Gastrocnemius medialis (tissue), 4 donors: ENCODE measurements around the gene TMEM181. TPM values are rescaled to one million over a fixed set of nuclear protein-coding genes. Genes with fewer than 3 reads are reported as not detected.

Source experiments
- ATAC-seq, 2 donors: fragments of 150-250 bp; one replicate each; pipeline ENCODE4 v1.9.1; 2016
- DNase-seq, 2 donors: peaks; one replicate each; pipeline ENCODE4 v3.0.0-alpha.2; 2019
- H3K27ac ChIP-seq, 4 donors: fragments of 200-600 bp; sonication (generic); 1 replicate in 1 of 4; 2 replicates in 3 of 4; pipeline ENCODE4 v1.5.1; 2016 to 2018; ENCODE audit warnings: mild to moderate bottlenecking in 2 of 4, moderate library complexity in 1 of 4
- H3K27me3 ChIP-seq, 3 donors: fragments of 200-600 bp; sonication (generic) in 2 of 3; 1 replicate in 1 of 3; 2 replicates in 2 of 3; pipeline versions ENCODE4 v1.5.1 to v1.6.0; 2016 to 2019; ENCODE audit warnings: mild to moderate bottlenecking in 1 of 3, moderate library complexity in 1 of 3
- H3K36me3 ChIP-seq, 2 donors: fragments of 200-600 bp; sonication (generic) in 1 of 2; one replicate each; pipeline ENCODE4 v1.5.1; 2017 to 2018
- H3K4me1 ChIP-seq, 2 donors: fragments of 200-600 bp; sonication (generic) in 1 of 2; one replicate each; pipeline ENCODE4 v1.5.1; 2016 to 2017; ENCODE audit warnings: mild to moderate bottlenecking in 2 of 2
- H3K4me3 ChIP-seq, 4 donors: fragments of 200-600 bp; sonication (generic) in 3 of 4; 1 replicate in 1 of 4; 2 replicates in 3 of 4; pipeline ENCODE4 v1.5.1; 2016 to 2019; ENCODE audit warnings: mild to moderate bottlenecking in 2 of 4
- H3K9me3 ChIP-seq, 3 donors: fragments of 200-600 bp; sonication (generic) in 2 of 3; 1 replicate in 1 of 3; 2 replicates in 2 of 3; pipeline ENCODE4 v1.5.1; 2016 to 2019
- CTCF ChIP-seq, 5 experiments: fragments of 450-650 bp in 3 of 5; fragments of 200-600 bp in 2 of 5; sonication (generic) in 2 of 5; IDR thresholded peaks in 4 of 5; conservative IDR thresholded peaks in 1 of 5; 1 replicate in 4 of 5; 2 replicates in 1 of 5; pipeline ENCODE4 v1.5.1; 2016 to 2019; ENCODE audit warnings: antibody characterized with exemption in 5 of 5, mild to moderate bottlenecking in 3 of 5, moderate library complexity in 3 of 5
- POLR2A ChIP-seq, 2 donors: fragments of 450-650 bp; IDR thresholded peaks; one replicate each; pipeline ENCODE4 v1.6.1; 2017; ENCODE audit warnings: antibody characterized with exemption in 2 of 2, mild to moderate bottlenecking in 2 of 2, moderate library complexity in 2 of 2
- in situ Hi-C, 4 donors: fragments of 200-750 bp; cut with MboI; loops; one replicate each; pipeline versions ENCODE4 v1.15.0 to v1.8.0; 2017; ENCODE audit warnings: low sequenced_read_pairs in 4 of 4
- intact Hi-C: fragments of 100-400 bp; cut with DNase I; formaldehyde crosslinking; loops from one replicate; pipeline ENCODE4 v1.15.1; 2023; ENCODE audit warnings: low total_unique reads
- total RNA-seq, 4 donors: library from RNA; depleted of rRNA; stranded (reverse); fragments of >200 nt; gene quantifications; one replicate each; pipeline versions ENCODE4 v1.1.0 to v1.2.3, GENCODE V29; 2016

TMEM181 gene
- total RNA-seq, 4 donors from 2014 or later, result 12.1 to 17.9 (median 12.9) TPM

DNA sequence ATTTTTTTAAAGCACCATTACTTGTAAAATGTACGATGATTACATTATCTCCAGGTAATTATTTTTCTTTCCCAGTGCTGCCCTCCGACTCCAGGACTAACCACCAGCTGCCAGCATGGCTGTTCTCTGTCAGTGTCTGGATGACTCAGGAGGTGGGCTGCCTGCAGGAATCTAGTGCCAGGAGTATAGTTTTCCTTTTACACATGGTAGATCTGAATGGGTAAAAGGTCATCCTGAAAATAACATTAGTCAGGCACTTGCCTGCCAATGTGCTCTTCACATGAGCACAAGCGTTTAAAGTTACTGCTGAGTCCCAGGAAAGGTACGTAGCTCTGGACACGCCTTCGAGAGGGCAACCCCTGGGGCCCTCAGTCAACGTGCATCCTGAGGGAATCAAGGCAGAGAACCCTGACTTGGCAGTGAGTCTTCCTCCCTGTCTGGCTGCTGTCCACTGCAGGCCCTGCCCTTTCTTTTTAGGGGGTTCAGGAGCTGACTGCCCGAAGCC, 82.3 kb downstream of the TMEM181 start:
- DNase-seq (peak; percentile 78 to 95), ATAC-seq (peak; percentile 81 to 86)
- H3K27ac ChIP-seq, result peak overlapping the region; percentile 97 to 100 (median 98)
- intact Hi-C loops, result loop anchor here (5.0 to 10.0 kb wide), 3 partner anchors 597 to 1820 kb away; no protein-coding TSS in a partner anchor
- in situ Hi-C loops, result no loop called here
- peaks cover 55 to 66% of the 10 kb centered on the region in 2 donors for H3K4me1 ChIP-seq
- TF ChIP-seq POLR2A (IDR thresholded peaks at IDR 0.05) (peak; percentile 77 to 82), CTCF (IDR thresholded peaks at IDR 0.05 in 4 of 5, conservative IDR thresholded peaks at IDR 0.05 in 1 of 5) (no peak)
- H3K4me3 ChIP-seq, result peak overlapping the region; percentile 87 to 99 (median 96)
- no peaks in the 10 kb centered on the region for H3K27me3 ChIP-seq
- H3K36me3 ChIP-seq, result peaks cover 0 to 1% of the 10 kb centered on the region in 2 donors
- no peaks in the 10 kb centered on the region for H3K9me3 ChIP-seq

- ATAC-seq, result no peak
- intact Hi-C loops, result loop anchor here (5.0 to 10.0 kb wide), 3 partner anchors 599 to 1822 kb away; no protein-coding TSS in a partner anchor
- H3K4me1 ChIP-seq, result peaks cover 47 to 53% of the 10 kb centered on the region in 2 donors
- DNase-seq, result peak in 1 of 2 donors; percentile 14
- no peaks in the 10 kb centered on the region for H3K36me3 ChIP-seq
- peak overlapping the region; percentile 87 to 99 (median 96) for H3K4me3 ChIP-seq
- TF ChIP-seq POLR2A (IDR thresholded peaks at IDR 0.05), result no peak
- H3K9me3 ChIP-seq, result no peaks in the 10 kb centered on the region
- H3K27me3 ChIP-seq, result no peaks in the 10 kb centered on the region
- in situ Hi-C loops, result no loop called here
- peak overlapping the region; percentile 97 to 100 (median 98) for H3K27ac ChIP-seq
Observed at GRCh38 chr6:158643836-158644230, 83.9 kb downstream of the TMEM181 start.

DNA sequence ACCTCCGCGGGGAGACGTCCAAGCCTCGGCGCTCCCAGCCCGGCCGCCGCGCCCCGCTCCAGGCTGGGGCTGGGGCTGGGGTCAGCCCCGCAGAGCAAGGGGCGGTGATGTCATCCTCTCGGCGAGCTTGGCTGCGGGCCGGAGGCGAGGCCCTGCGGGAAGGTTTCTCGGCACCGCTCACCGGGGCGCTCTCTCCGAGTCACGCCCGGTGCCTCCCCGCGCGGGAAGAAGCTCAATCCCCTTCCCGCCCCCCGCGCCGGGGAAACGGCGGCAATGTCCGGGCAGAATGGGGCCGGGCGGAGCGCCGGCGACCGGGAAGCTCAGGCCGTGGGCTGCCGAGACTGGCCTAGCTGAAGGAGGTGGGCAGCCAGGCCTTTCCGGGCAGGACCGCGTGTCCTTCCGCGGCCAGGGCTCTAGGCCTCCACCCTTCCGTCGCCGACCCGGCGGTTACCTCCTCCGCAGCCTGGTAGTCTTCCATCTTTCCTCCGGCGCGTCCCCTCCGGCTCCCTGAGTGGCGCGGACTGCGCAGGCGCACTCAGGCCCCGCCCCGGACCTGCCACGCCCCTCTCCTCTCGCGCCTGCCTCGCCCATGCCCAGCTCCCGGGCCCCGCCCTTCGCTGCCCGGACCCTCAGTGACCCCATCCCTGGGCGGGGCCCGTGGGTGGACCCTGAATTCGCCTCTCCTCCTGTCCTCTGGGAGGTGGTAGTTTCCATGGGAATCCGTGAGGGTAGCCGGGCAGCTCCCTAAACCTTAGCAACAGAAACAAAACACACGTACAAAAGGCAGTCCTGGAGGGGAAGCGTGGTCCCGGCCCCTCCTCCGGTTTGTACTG, 84.6 kb downstream of the TMEM181 start, which contains the start of gene DYNLT1:
DYNLT1 (minus strand) TSS at position 513 of the 833 bp plus-strand sequence; CDS start at position 478, 35 bp downstream.
- DNase-seq (peak; percentile 88 to 93), ATAC-seq (peak; percentile 63 to 67)
- no peaks in the 10 kb centered on the region for H3K36me3 ChIP-seq
- peak; percentile 100 for TF ChIP-seq POLR2A (IDR thresholded peaks at IDR 0.05)
- TF ChIP-seq CTCF (IDR thresholded peaks at IDR 0.05 in 4 of 5, conservative IDR thresholded peaks at IDR 0.05 in 1 of 5), result no peak
- H3K27ac ChIP-seq, result peak within 1 kb of the TSS; percentile 97 to 100 (median 98)
- intact Hi-C loops, result loop anchor here (5.0 to 10.0 kb wide), 3 partner anchors 600 to 1822 kb away; no protein-coding TSS in a partner anchor
- no peaks in the 10 kb centered on the region for H3K9me3 ChIP-seq
- peaks cover 47 to 51% of the 10 kb centered on the region in 2 donors for H3K4me1 ChIP-seq
- in situ Hi-C loops, result no loop called here
- H3K4me3 ChIP-seq, result peak within 1 kb of the TSS; percentile 87 to 99 (median 96)
- no peaks in the 10 kb centered on the region for H3K27me3 ChIP-seq

DNA sequence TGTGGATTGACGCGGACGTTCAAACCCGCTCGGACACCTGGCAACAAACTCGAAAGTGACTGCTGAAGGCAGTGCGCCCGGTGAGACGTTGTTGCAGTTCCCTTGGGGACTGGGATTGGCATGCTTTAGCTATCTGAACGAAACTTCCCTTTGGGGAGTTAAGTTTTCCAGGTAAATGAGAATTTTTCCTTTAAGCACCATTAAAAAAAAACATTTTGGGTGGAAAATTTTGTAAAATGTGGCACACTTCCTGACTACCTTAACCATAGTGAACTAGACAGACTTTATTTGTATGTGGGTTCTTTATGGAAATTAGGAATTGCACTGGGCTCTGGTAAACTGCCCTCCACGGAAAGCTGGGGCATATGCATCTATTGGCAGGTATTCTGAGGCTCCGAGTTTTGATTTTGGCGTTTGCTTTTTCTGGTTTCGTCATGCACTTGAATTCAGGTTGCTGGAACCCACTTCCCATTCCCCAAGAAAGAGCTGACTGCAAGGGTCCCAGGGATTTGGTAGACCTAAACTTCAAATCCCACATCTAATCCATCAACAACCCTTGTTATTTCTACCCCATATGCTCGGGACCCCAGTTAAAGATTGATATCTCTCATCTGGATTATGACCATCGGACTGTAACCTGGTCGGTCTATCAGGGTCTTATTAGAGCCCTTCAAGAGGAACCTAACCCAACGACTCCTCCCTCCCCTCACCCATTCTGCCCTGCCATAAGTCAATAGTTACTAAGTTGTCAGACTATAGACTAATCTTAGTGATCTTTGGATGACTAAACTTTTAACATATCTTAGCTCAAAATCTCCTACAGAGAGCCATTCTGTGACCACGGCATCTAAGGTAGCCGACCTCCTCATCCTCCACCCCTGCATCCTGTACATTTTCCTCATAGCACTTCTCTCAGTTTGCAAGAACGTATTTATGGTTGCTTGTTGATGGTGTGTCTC, 85.5 kb downstream of the TMEM181 start:
- in situ Hi-C loops, result no loop called here
- Histone ChIP-seq H3K36me3 (no peaks in the 10 kb centered on the region), H3K27ac (peak overlapping the region; percentile 97 to 100 (median 98)), H3K4me3 (peak overlapping the region; percentile 87 to 99 (median 96)), H3K27me3 (no peaks in the 10 kb centered on the region), H3K9me3 (no peaks in the 10 kb centered on the region), H3K4me1 (peaks cover 40 to 42% of the 10 kb centered on the region in 2 donors)
- intact Hi-C loops, result loop anchor here (10.0 kb wide), 2 partner anchors 601 to 1401 kb away; no protein-coding TSS in a partner anchor
- TF ChIP-seq CTCF (IDR thresholded peaks at IDR 0.05 in 4 of 5, conservative IDR thresholded peaks at IDR 0.05 in 1 of 5) (no peak), POLR2A (IDR thresholded peaks at IDR 0.05) (no peak)
- peak; percentile 26 to 30 for ATAC-seq
- DNase-seq, result no peak
